HS-27A (cell line): ENCODE results near the gene ARHGAP26.

Experiments
- DNase-seq: peaks from one replicate; pipeline ENCODE4 v3.0.0-alpha.2; 2012; ENCODE audit warnings: low read depth, missing footprints

Gene ARHGAP26

DNA sequence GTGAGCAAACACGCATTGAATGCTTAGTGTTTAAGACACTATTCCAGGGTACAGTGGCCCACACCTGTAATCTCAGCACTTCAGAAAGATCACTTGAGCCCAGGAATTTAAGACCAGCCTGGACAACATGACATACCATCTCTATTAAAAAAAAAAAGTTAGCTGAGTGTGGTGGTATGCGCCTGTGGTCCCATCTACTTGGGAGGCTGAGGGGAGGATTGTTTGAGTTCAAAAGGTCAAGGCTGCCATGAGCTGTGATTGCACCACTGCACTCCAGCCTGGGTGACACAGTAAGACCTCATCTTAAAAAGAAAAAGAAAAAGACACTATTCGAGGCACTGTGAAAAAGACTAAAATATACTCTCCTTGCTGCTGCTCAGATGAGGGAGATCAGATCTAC is 392.6 kb downstream of the ARHGAP26 start:
- no peak for DNase-seq

- no peak for DNase-seq
Observed at GRCh38 chr5:143164557-143164956, 394.4 kb downstream of the ARHGAP26 start.

DNA sequence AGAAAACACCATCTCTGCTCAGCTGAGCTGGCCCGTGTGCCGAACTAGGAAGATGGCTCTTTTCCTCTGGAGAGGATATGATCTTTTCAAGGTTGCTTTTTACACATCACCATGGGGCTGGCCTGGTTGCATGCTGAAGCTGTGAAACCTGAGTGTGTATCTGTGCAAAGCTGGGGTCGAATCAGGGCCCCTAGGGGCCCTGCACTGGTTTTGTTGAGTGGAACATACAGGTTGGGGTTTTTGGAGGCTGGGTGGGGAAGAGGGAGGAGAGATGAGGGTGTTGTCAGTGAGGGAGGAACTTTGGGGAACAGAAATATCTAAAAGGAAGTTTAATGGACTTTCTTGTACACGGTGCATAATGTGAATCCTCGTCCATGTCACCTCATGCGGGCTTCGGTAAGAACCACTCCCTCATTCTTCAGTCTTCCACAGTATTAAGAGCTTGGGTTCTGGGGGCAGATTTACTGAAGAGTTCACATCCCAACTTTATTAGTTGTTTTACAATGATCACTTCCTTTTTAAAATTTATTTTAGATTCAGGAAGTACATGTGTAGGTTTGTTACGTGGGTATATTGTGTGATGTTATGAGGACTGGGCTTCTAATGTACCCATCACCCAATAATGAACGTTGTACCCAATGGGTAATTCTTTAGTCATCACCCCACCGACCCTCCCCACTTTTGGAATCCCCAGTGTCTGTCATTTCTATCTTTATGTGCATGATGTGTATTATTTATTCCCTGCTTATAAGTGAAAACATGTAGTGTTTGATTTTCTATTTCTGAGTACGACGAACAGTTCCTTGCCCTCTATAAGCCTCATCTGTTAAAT is 395.1 kb downstream of the ARHGAP26 start:
- no peak for DNase-seq

GRCh38 chr5:143166090-143166489 is 395.9 kb downstream of the ARHGAP26 start:
- DNase-seq, result no peak

DNA sequence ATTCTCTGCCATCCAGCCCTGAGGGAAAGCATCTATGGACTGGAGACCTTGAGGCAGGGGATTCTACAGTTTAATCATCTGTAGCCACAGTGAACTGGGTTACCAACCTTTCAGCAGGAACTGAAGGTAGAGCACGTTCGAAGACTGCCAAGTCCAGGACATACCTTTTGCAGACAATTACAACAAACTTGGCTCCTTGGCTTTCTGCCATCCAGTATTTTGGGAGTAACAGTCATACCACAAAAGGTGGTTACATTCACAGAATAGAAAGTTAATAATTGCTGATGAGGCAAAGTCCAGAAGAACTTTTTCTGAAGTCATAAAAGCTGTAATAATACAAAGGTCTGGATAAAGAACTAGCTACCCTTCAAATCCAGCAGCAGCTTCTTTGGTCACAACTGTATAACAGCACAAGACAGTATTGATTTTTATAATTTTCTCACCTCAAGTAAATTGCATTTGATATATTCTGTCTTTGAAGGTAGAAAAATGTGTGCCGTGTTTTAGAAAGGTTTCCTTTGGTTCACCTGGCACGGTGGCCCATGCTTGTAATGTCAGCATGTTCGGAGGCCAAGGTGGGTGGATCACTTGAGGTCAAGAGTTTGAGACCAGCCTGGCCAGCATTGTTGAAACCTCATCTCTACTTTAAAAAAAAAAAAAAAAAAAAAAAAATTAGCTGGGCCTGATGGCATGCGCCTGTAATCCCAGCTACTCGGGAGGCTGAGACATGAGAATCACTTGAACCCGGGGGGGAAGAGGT is 396.7 kb downstream of the ARHGAP26 start:
- no peak for DNase-seq

DNA sequence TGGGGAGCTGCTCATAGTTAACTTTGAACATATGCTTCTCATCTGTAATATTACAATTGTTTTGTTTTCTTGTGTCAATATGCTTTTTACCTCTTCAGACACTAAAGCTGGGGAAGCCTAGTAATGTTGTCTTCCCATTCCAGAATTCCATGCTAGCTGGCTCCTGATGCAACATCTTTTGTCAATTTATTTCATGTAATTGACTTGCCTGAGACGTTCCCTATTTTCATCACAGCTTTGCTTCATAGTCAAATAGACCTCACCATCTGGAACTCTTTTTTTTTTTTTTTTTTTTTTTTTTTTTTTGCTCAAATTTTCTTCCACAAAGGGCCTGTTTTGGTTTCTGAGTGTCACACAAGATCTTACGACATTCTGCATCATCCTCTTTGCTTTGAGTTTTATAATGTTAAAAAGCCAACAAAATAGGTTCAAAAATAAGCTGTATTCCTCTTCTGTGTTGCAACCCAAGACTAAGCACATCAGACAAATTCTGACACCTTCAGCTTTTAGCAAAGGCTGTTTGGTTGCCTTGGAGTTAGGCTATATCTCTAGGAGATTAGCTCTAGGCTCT is 398.1 kb downstream of the ARHGAP26 start:
- DNase-seq, result no peak

GRCh38 chr5:143168921-143169810 is 399.0 kb downstream of the ARHGAP26 start:
- no peak for DNase-seq

GRCh38 chr5:143170104-143170503 is 399.9 kb downstream of the ARHGAP26 start:
- no peak for DNase-seq

DNA sequence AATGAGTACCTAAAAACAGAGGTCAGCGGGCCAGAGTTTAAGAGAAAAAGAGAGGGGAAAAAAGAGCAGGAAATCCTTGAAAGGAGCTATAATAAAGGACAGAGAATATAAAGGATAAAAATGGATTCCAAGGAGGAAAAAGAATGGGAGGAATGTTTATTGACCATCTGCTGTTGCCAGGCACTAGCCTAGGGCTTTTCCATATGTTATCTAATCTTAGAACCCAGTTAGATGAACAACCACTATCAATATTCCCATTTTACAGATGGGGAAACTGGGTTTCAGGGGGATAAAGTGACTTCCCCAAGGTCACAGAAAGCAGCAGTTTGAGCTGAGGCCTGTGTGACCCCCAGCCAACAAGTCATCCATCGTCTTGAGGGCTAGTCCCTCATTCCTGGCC is 400.8 kb downstream of the ARHGAP26 start:
- no peak for DNase-seq

DNA sequence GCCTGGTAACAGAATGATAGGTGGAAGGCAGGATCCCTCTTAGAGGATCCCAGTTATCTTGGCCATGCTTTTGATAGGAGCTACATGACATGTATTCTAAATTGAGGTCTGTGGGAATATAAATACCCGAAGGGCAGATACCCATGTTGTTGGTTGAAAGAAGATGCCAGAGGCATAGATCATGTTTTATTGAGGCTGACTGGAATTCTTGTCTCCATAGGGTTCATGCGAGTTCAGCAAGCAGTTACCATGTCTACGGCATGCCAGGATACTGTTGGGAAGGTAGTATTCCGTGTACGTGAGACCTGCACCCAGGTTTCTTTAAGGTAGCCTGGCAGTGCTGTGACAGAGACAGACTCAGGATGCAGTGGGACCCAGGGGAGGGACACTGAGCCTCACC is 402.6 kb downstream of the ARHGAP26 start:
- DNase-seq, result no peak

GRCh38 chr5:143173139-143173889 is 403.1 kb downstream of the ARHGAP26 start:
- DNase-seq, result no peak

DNA sequence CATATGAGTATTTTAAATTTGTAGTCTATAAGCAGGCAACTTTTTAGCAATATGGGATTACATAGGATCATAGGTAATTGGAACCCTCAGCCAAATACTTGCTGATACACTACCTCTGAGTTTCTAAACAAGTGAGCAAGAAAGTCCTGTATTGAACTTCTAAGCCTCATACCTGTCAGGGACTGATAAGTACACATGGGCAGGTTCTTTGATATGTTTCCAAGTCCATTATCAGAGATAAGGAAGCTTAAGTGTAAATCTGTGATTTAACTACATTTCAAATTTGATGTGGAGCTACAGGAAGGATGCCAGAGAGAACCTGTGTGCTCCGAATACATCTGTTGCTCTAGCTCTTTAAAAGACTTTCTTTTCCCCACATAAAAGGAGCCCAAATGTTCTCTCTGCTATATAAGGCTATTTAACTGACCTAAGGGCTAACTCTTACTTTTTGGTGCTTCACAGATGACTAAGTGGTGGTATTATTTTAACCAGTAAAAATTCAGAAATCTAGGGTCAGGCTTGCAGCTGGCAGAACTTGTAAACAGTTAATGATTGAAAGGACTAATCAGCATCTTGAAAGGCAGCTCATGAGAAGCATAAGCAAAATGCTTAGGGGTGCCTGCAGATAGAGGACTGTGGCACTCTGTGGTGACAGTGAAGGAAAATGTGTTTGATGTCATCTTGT is 404.7 kb downstream of the ARHGAP26 start:
- DNase-seq, result no peak

DNA sequence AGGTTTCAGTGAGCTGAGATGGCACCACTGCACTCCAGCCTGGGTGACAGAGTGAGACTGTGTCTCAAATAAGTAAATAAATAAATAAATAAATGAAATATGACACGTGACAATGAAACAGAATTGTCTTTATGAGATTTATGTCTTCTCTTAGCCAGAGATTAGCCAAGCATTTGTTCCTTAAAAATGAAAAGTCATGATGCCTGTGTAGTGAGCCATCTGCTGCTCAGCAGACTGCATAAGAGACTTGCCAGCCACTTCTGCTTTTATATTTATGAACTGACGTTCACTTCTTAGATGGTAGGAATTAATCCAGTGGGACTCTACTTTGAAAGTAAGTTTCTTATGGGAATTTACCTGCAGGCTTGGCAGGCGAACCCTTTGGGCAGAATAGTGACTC is 405.9 kb downstream of the ARHGAP26 start:
- DNase-seq, result no peak

DNA sequence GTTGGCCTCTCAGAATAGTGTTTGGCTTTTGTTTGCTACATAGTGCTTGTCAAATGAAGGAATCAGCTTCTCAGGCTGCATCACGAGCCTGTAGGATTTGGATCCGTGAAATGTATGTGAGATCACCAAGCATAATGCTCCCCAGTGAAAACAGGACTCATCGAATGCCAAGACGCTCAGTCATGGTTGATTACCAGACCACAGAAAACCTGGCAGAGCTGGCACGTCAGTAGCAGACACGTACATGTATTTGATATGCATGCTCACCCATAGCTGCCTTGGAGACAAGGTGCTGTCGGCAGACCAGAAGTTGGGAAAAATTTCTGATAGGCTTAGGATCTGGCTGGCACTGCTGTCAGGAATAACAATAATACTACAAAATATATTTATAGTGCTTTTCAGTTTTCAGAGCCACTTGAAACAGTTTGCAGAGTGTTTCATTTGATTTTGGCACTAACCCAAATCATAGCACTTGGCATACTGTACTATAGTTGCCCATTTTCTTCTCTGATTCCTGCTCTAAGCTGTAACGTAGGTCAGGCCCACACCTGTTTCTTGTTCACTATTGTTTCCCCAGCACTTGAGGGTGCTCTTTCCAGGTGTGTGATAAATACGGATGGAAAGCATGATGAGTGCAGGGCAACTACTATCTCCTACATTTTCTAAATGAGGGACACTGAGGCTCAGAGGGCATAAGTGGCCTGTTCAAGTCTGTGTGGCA is 407.2 kb downstream of the ARHGAP26 start:
- DNase-seq, result peak; percentile 93

GRCh38 chr5:143179126-143179740 is 409.1 kb downstream of the ARHGAP26 start:
- DNase-seq, result no peak

DNA sequence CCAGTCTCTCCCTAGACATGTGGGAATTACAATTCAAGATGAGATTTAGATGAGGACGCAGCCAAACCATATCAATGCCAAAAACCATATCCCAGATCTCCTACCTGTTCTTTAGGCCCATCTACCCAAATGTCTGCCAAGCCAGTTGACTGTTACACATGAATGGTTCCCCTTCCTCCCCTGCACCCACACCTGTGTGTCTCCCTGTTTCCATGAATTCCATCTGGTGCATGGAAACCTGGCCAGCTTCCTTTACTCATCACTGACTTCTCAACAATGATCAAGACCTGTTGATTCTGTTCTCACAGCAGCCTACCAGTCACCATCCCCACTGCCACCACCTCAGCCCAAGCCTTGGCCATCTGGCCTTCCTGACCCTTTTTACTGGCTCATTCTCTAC is 410.6 kb downstream of the ARHGAP26 start:
- DNase-seq, result no peak

DNA sequence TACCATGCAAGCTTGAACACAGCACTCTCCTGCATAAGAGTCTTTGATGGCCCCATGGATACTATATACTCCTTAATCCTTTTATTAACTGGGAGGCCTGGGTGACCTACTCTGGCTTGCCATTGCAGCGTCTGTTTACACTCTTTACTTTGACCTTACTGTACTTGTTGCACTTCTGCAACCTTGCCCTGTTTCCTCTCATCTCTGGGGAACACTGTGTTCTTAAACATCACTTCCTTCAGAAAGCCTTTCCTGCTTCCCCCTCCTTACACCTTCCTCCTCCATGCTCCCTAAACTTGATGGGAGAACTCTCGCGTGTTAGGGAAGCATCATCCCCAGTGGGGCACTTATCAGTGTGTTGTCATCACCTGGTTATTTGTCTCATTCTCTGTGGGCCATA is 411.0 kb downstream of the ARHGAP26 start:
- no peak for DNase-seq

DNA sequence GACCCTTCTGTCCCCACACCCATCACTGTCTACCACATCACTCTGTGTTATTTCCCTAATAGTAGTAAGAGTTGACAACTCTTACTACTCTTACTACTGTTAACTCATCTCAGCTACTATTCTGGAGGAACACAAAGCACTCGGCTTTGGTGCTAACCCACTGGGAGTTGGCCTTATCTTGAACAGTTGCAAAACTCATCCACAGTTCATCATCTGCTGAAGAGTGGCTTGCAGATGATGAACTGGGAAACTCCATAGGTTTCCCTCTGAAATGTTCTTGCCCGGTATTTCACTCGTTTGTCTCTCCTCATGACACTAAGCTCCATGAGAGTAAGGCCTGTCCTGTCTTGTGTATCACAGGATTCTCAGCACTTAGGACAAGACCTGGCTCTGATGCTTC is 411.9 kb downstream of the ARHGAP26 start:
- DNase-seq, result no peak
